IPS-15b (cell line): ENCODE results near the gene FN1.
"Not testable (repeated sequence)": the region's sequence is repeated elsewhere in the genome, so short reads cannot be mapped to it uniquely, and the experiment has no call there.

Experiments used
- H3K27me3 ChIP-seq: one replicate; pipeline ENCODE4 v1.6.1; 2013; ENCODE audit warnings: low read length; ENCODE audit not compliant: control insufficient read depth, insufficient read depth
- H3K36me3 ChIP-seq: one replicate; pipeline ENCODE4 v1.6.1; 2013; ENCODE audit warnings: low read length; ENCODE audit not compliant: control insufficient read depth, insufficient read depth
- H3K4me1 ChIP-seq: one replicate; pipeline ENCODE4 v1.6.1; 2013; ENCODE audit warnings: mild to moderate bottlenecking, low read length; ENCODE audit not compliant: control insufficient read depth, insufficient read depth
- H3K4me3 ChIP-seq: one replicate; pipeline ENCODE4 v1.5.1; 2013; ENCODE audit warnings: low read depth, low read length
- H3K9ac ChIP-seq: one replicate; pipeline ENCODE4 v1.6.1; 2013; ENCODE audit warnings: low read depth, mild to moderate bottlenecking, low read length
- H3K9me3 ChIP-seq: one replicate; pipeline ENCODE4 v1.6.1; 2013; ENCODE audit warnings: mild to moderate bottlenecking, low read length; ENCODE audit not compliant: control insufficient read depth, insufficient read depth

Gene FN1

GRCh38 chr2:215409331-215410127, 26.3 kb downstream of the FN1 start:
- no peak overlapping the region for H3K9ac ChIP-seq
- peaks cover 7% of the 10 kb centered on the region for H3K36me3 ChIP-seq
- no peaks in the 10 kb centered on the region for H3K4me1 ChIP-seq
- no peaks in the 10 kb centered on the region for H3K9me3 ChIP-seq
- H3K27me3 ChIP-seq = no peaks in the 10 kb centered on the region
- H3K4me3 ChIP-seq = no peak overlapping the region

- H3K36me3 ChIP-seq, H3K4me1 ChIP-seq, H3K27me3 ChIP-seq, H3K4me3 ChIP-seq, H3K9ac ChIP-seq, H3K9me3 ChIP-seq: not testable (repeated sequence)
These were observed 27.4 kb downstream of the FN1 start for GRCh38 chr2:215408441-215408840.

GRCh38 chr2:215407590-215408264, 28.1 kb downstream of the FN1 start:
- Histone ChIP-seq H3K4me3 (no peak overlapping the region), H3K9ac (no peak overlapping the region), H3K27me3 (no peaks in the 10 kb centered on the region), H3K36me3 (peaks cover 7% of the 10 kb centered on the region), H3K9me3 (no peaks in the 10 kb centered on the region), H3K4me1 (no peaks in the 10 kb centered on the region)

GRCh38 chr2:215407061-215407460, 28.8 kb downstream of the FN1 start:
- Histone ChIP-seq H3K9ac (no peak overlapping the region), H3K27me3 (no peaks in the 10 kb centered on the region), H3K36me3 (peaks cover 7% of the 10 kb centered on the region), H3K9me3 (no peaks in the 10 kb centered on the region), H3K4me1 (no peaks in the 10 kb centered on the region), H3K4me3 (no peak overlapping the region)

GRCh38 chr2:215405722-215406581, 29.9 kb downstream of the FN1 start:
- no peaks in the 10 kb centered on the region for H3K27me3 ChIP-seq
- H3K36me3 ChIP-seq = peaks cover 7% of the 10 kb centered on the region
- no peaks in the 10 kb centered on the region for H3K9me3 ChIP-seq
- H3K4me1 ChIP-seq = no peaks in the 10 kb centered on the region
- H3K9ac ChIP-seq = no peak overlapping the region
- H3K4me3 ChIP-seq = no peak overlapping the region

- H3K4me3 ChIP-seq = no peak overlapping the region
- H3K36me3 ChIP-seq = peaks cover 6% of the 10 kb centered on the region
- H3K9me3 ChIP-seq = no peaks in the 10 kb centered on the region
- H3K27me3 ChIP-seq = no peaks in the 10 kb centered on the region
- H3K4me1 ChIP-seq = no peaks in the 10 kb centered on the region
- H3K9ac ChIP-seq = no peak overlapping the region
These were observed 31.4 kb downstream of the FN1 start for GRCh38 chr2:215404348-215405012.

GRCh38 chr2:215403441-215404347, 32.2 kb downstream of the FN1 start:
- H3K4me1 ChIP-seq = no peaks in the 10 kb centered on the region
- H3K9ac ChIP-seq = no peak overlapping the region
- no peaks in the 10 kb centered on the region for H3K27me3 ChIP-seq
- no peaks in the 10 kb centered on the region for H3K9me3 ChIP-seq
- peaks cover 3% of the 10 kb centered on the region for H3K36me3 ChIP-seq
- H3K4me3 ChIP-seq = no peak overlapping the region

- Histone ChIP-seq H3K9ac (no peak overlapping the region), H3K36me3 (no peaks in the 10 kb centered on the region), H3K4me3 (no peak overlapping the region), H3K27me3 (no peaks in the 10 kb centered on the region), H3K4me1 (peaks cover 7% of the 10 kb centered on the region), H3K9me3 (no peaks in the 10 kb centered on the region)
These were observed 33.9 kb downstream of the FN1 start for GRCh38 chr2:215401896-215402379.

- H3K4me3 ChIP-seq = no peak overlapping the region
- no peaks in the 10 kb centered on the region for H3K27me3 ChIP-seq
- H3K9ac ChIP-seq = no peak overlapping the region
- peaks cover 7% of the 10 kb centered on the region for H3K4me1 ChIP-seq
- no peaks in the 10 kb centered on the region for H3K9me3 ChIP-seq
- no peaks in the 10 kb centered on the region for H3K36me3 ChIP-seq
These were observed 36.7 kb downstream of the FN1 start for GRCh38 chr2:215399067-215399716.

- Histone ChIP-seq H3K9ac (no peak overlapping the region), H3K4me1 (peaks cover 7% of the 10 kb centered on the region), H3K27me3 (no peaks in the 10 kb centered on the region), H3K4me3 (no peak overlapping the region), H3K9me3 (no peaks in the 10 kb centered on the region), H3K36me3 (no peaks in the 10 kb centered on the region)
These were observed 38.1 kb downstream of the FN1 start for GRCh38 chr2:215397632-215398341.
